Uterus (tissue), 2 donors: ENCODE measurements around the gene NRXN2.

Experiments
- POLR2A ChIP-seq, 2 donors: fragments of 450-650 bp; IDR thresholded peaks; one replicate each; pipeline ENCODE4 v1.6.1; 2016; ENCODE audit warnings: antibody characterized with exemption in 2 of 2, mild to moderate bottlenecking in 1 of 2, moderate library complexity in 1 of 2
- TF ChIP-seq, protein P1 (sequence below), 4 experiments: fragments of 200-600 bp in 2 of 4; fragments of 450-650 bp in 2 of 4; sonication (generic) in 2 of 4; IDR thresholded peaks; one replicate each; pipeline ENCODE4 v1.5.1; 2016 to 2019; ENCODE audit warnings: antibody characterized with exemption in 4 of 4, mild to moderate bottlenecking in 2 of 4, moderate library complexity in 1 of 4

DNA sequence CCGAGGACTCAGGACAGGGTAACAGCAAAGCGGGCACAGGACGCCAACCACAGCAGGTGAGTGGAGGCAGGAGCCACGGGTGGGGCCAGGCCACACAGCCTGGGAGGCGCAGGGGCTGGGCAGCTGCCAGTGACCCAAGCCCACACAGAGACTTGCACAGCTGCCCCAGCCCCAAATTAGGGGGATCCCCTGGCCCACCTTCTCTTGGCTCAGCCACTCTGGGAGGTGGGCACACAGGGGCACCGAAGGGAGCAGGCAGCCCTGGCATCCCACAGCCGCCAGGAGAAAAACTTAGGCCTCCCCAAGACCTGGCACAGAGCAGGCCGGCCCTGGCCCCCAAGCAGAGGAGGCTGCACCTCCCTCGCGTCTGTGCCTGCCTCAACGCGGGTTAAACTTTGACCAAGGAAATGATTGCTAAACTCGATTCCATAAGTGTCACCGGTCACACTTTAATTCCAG, 132.2 kb downstream of the NRXN2 start, which contains the start of gene SLC22A12:
- TF ChIP-seq, protein P1, sequence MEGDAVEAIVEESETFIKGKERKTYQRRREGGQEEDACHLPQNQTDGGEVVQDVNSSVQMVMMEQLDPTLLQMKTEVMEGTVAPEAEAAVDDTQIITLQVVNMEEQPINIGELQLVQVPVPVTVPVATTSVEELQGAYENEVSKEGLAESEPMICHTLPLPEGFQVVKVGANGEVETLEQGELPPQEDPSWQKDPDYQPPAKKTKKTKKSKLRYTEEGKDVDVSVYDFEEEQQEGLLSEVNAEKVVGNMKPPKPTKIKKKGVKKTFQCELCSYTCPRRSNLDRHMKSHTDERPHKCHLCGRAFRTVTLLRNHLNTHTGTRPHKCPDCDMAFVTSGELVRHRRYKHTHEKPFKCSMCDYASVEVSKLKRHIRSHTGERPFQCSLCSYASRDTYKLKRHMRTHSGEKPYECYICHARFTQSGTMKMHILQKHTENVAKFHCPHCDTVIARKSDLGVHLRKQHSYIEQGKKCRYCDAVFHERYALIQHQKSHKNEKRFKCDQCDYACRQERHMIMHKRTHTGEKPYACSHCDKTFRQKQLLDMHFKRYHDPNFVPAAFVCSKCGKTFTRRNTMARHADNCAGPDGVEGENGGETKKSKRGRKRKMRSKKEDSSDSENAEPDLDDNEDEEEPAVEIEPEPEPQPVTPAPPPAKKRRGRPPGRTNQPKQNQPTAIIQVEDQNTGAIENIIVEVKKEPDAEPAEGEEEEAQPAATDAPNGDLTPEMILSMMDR (IDR thresholded peaks at IDR 0.05), result no peak
- TF ChIP-seq POLR2A (IDR thresholded peaks at IDR 0.05), result no peak
